ENCODE results near the gene MAP2K3. TPM values are rescaled to one million over a fixed set of nuclear protein-coding genes. Genes with fewer than 3 reads are reported as not detected.
A peak's percentile ranks its signal among the peaks of the same experiment; 100 is the strongest.

Gene MAP2K3
- total RNA-seq, 1 experiment from 2014 or later = 11.7 TPM

- peak; percentile 81 for DNase-seq (ENCODE audit: low read depth)
Measured at GRCh38 chr17:21252796-21253645, 31.5 kb upstream of the MAP2K3 start, which contains the start of gene NATD1. Gene NATD1 (minus strand): TSS chr17:21253410. CDS start chr17:21253264, 146 bp downstream.

- DNase-seq (ENCODE audit: low read depth) = no peak
Measured at GRCh38 chr17:21253646-21254441, 30.7 kb upstream of the MAP2K3 start.

DNA sequence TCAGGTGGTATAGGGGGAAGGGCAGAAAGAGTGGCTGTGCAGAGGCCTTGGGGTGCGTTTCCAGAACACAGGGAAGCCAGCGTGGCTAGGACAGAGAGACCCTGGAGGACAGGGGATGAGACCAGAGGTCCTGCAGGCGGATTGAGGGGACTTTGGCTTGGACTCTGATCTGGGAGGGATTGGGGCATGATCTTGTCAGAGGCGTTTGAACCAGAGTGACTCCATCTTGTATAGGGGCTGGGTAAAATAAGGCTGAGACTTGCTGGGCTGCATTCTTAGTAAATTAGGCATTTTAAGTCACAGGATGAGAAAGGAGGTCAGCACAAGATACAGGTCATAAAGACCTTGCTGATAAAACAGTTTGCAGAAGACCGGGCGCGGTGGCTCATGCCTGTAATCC, 25.9 kb upstream of the MAP2K3 start:
- no peak for DNase-seq (ENCODE audit: low read depth)

DNA sequence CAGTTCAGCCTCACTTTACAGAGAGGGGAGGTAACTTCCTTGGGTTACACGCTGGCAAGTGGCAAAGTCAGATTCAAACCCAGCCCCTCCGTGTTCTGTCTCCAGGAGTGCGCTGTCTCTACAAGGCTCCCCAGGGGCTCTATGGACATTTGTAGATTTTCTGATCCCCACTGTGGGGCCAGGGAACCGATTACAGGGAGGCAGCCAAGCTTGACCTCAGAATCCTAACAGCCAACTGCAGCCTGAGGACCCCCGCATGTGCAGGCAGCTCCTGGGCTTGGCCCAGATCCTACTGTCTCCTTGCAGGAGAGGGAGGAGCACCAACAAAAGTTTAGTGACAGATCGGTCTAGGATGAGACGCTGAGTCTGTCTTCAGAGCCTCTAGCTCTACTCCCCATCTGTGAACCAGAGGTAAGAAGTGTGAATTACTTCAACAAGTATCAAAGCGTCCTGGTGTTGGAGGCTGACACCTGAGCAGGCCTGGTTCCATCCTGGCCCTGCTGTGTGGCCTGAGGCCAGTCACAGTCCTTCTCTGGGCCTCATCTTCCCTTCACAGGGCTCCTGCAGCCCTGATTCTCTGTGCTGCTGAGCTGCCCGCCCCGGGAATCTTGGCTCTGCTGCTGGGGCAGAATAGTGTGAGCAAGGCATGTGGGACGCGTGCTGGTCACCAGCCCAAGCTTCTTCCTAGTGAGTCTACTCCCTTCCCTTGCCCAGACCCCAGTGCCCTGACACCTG, 22.1 kb upstream of the MAP2K3 start:
- no peak for DNase-seq (ENCODE audit: low read depth)

DNA sequence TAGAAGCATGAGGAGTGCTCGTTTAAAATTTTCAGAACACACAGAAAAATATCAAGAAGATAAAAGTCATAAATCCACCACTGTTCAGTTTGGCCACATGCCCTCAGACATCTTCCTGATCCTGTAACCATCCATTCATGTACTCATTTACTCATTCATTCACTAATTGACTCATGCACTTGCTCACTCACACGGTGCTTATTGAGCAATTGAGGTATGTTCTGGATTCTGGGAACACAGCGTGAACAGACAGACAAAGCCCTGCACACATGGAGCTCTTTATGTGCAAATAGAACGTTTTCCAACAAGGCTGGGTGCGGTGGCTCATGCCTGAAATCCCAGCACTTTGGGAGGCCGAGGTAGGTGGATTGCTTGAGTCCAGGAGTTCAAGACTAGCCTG, 21.1 kb upstream of the MAP2K3 start:
- no peak for DNase-seq (ENCODE audit: low read depth)

DNA sequence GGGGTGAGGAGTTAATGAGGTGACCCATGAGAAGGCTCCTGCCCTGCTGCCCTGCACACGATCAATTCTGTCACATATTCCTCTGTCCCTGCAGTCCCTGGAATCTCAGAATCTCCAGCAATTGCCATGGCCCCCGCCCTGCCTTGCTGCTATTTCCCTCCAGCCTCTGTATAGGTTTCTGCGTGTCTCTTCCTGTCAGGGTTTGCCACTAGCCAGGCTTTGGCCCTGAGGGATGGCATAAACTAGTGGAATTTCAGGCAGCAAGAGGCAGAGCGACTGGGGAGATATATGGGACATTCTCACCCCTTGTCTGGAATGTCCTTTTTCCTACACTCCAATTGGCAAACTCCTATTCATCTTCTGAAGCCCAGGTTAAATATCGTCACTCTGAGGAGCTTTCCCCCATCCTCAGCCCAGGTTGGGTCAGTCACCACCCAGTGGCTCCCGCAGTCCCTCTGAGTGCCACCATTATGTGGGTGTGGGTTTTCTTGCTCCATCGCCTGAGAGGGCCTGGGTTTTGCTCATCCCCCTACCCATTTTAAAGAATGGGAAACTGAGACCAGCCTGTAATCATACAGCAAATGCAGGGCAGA, 15.8 kb upstream of the MAP2K3 start:
- no peak for DNase-seq (ENCODE audit: low read depth)

DNA sequence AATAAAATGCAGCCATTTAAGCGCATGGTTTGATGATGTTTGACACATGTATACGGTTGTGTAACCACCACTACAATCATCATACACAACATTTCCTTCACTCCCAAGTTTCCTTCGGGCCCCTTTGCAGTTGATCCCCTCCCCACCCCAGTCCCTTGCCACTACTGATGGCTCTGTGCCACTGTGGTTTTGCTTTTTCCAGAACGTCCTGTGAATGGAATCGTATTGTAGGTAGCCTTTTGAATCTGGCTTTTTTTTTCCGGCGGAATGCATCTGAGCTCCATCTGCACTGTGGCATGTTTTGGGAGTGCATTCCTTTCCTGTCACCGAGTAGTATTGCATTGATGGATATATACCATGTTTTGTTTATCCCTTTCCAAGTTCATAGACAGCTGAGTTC, 15.1 kb upstream of the MAP2K3 start:
- no peak for DNase-seq (ENCODE audit: low read depth)

- DNase-seq (ENCODE audit: low read depth) = no peak
Measured at GRCh38 chr17:21271454-21272183, 12.9 kb upstream of the MAP2K3 start.

GRCh38 chr17:21272250-21272649, 12.3 kb upstream of the MAP2K3 start:
- DNase-seq (ENCODE audit: low read depth) = no peak

DNA sequence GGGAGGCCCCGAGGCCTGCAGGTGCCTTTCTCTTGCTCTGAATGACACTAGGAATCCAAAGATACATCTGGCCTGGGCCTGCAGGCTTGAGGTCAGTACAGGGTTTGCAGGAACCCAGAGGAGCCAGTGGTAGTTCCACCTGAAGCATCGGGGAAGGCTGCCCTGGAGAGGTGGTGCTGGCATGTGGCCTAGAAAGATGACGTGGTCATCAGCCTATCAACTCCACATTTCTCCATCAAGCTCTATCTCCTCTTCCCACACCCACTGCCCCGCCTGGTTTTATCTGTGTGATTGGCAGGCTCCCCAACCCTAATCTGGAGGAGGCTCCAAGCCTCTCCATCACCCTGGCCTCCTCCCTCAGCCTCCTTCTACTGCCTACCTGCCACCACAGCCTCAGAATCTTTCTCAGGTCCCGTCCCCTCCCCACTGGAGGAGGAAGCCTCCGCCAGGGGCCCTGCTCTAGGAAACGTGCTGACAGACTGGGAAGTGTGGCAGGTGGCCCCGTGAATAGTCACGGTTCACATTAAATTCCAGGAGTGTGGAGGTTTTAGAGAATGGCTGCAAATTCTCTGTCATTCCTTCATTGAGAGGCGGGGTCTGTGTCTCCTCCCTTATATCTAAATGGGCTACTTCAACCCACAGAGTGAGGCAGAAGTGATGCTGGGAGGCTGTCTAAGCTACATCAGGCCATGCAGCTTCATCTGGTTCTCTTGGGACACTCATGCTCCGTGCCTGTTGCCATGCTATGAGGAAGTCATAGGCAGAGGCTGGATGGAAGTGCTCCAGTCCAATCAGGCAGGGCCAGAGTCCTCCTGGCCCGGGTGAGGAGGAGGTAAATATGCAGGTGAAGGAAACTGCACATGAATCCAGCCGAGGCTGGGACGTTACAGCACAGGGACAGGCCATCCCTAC, 11.4 kb upstream of the MAP2K3 start:
- no peak for DNase-seq (ENCODE audit: low read depth)

DNA sequence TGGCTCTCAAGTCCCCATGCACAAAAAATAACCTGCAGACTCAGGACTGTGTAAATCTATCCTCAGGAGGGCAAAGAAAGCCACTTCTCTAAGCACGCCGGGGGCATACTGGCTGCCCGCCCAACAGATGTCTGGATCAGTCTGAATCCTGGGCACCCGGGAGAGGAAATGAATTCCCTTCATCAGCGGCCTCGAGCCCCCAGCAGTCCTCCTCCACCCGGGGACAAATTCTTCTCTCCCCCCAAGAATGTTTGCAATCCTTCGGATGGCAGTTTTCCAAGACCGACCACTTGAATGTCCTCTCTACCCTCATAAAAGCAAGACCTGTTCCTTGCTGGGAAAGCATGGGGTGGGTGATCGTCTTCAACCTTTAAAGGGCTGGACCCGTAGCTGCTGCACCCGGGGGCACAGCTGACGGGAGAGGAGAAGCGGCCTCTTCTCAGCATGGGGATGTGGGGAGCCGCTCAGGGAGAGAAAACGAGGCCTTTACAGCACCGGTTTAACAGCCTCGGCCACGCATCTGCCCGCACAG, 9.4 kb upstream of the MAP2K3 start:
- DNase-seq (ENCODE audit: low read depth) = peak; percentile 57

DNA sequence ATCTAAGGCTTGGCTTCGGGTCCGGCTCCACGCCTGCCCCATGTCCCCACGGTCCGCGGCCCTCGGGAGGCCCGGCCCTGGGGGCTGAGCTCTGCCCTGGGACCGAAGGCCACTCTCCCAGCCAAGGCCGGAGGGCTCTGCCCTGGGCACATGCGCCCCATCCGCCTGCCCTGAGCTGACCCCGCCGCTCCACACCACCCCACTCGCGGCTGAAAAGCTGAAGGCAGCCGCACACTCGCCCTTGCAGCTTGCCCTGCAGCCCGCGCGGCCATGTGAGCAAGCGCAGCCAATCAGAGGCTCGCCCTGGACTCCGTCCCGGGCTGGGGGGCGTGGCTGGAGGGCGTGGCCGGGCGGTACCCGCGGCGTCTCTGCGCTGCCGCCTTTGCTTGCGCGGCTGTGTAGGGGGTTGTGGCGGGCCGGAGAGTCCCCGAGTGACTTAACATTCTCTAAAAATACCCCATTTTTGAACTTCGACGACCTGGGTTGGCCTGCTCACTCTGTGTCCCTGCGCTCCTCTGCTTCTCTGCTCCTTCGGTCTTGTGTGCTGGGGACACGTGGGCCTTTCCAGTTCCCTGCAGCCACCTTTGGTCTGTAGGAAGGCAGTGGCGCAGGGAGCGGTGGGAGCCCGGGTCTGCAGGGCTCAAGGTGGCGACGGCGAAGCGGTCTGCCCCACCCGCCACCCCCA, 8.8 kb upstream of the MAP2K3 start:
- DNase-seq (ENCODE audit: low read depth) = peak; percentile 91

GRCh38 chr17:21276264-21276588, 8.3 kb upstream of the MAP2K3 start:
- no peak for DNase-seq (ENCODE audit: low read depth)

GRCh38 chr17:21277332-21277731, 7.2 kb upstream of the MAP2K3 start:
- DNase-seq (ENCODE audit: low read depth) = no peak

GRCh38 chr17:21278450-21279197, 5.9 kb upstream of the MAP2K3 start:
- DNase-seq (ENCODE audit: low read depth) = no peak

- DNase-seq (ENCODE audit: low read depth) = no peak
Measured at GRCh38 chr17:21279198-21279535, 5.3 kb upstream of the MAP2K3 start.

DNA sequence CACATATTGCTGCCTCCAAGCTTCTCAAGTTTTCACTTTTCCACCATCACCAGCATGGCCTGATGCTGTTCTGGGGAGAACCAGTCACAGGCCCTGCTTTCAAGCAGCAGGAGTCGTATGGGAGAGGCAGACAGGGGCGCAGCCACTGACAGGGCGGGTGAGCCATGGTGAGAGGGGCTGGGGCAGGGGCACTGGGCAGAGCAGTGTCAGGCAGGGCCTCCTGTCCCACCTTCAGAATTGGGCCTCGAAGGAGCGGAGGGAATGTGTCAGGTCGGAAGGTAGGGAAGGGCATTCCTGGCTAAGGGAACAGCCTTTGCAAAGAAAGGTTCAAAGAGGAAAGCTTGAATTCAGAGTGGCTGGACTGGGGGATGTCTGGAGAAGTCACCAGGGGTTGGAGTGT, 4.9 kb upstream of the MAP2K3 start:
- no peak for DNase-seq (ENCODE audit: low read depth)

GRCh38 chr17:21280081-21280518, 4.4 kb upstream of the MAP2K3 start:
- DNase-seq (ENCODE audit: low read depth) = peak; percentile 86

- peak; percentile 95 for DNase-seq (ENCODE audit: low read depth)
Measured at GRCh38 chr17:21282231-21282630, 2.3 kb upstream of the MAP2K3 start.
